ENCODE results near the gene IER2.
"Not testable (repeated sequence)": the region's sequence is repeated elsewhere in the genome, so short reads cannot be mapped to it uniquely, and the experiment has no call there.

Gene IER2

GRCh38 chr19:13186688-13187087 is 36.5 kb downstream of the IER2 start:
- DNase-seq (ENCODE audit: low read depth); H3K4me3 ChIP-seq (ENCODE audit: low read length): not testable (repeated sequence)

DNA sequence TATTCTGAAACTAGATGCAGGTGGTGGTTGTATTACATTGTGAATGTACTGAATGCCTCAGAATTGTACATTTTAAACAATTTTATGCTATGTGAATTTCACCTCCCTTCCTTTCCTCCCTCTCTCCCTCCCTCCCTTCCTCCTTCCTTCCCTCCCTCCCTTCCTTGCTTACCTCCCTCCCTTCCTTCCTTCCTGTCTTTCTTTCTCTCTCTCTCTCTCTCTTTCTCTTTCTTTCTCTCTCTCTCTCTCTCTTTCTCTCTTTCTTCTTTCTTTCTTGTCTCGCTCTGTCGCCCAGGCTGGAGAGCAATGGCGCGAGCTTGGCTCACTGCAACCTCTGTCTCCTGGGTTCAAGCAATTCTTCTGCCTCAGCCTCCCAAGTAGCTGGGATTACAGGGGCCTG is 37.2 kb downstream of the IER2 start:
- TF ChIP-seq CTCF (conservative IDR thresholded peaks at IDR 0.05; ENCODE audit: low read depth, low read length) = no peak

GRCh38 chr19:13189600-13189999 is 39.4 kb downstream of the IER2 start:
- TF ChIP-seq CTCF (conservative IDR thresholded peaks at IDR 0.05; ENCODE audit: low read depth, low read length) = no peak
- no peak for DNase-seq (ENCODE audit: low read depth)
- no peak overlapping the region for H3K4me3 ChIP-seq (ENCODE audit: low read length)

More for the DNA sequence above, 37.2 kb downstream of the IER2 start:
- no peak for DNase-seq (ENCODE audit: low read depth)
- H3K4me3 ChIP-seq (ENCODE audit: low read length) = no peak overlapping the region

- no peak for DNase-seq (ENCODE audit: low read depth)
- H3K4me3 ChIP-seq (ENCODE audit: low read length) = no peak overlapping the region
- TF ChIP-seq CTCF (conservative IDR thresholded peaks at IDR 0.05; ENCODE audit: low read depth, low read length) = no peak
Observed at GRCh38 chr19:13190781-13191540, 40.8 kb downstream of the IER2 start.

- TF ChIP-seq CTCF (conservative IDR thresholded peaks at IDR 0.05; ENCODE audit: low read depth, low read length) = peak; percentile 12
- no peak overlapping the region for H3K4me3 ChIP-seq (ENCODE audit: low read length)
- DNase-seq (ENCODE audit: low read depth) = no peak
Observed at GRCh38 chr19:13195678-13196077, 45.5 kb downstream of the IER2 start.

GRCh38 chr19:13198634-13199033 is 48.4 kb downstream of the IER2 start:
- no peak for TF ChIP-seq CTCF (conservative IDR thresholded peaks at IDR 0.05; ENCODE audit: low read depth, low read length)
- H3K4me3 ChIP-seq (ENCODE audit: low read length) = no peak overlapping the region

DNA sequence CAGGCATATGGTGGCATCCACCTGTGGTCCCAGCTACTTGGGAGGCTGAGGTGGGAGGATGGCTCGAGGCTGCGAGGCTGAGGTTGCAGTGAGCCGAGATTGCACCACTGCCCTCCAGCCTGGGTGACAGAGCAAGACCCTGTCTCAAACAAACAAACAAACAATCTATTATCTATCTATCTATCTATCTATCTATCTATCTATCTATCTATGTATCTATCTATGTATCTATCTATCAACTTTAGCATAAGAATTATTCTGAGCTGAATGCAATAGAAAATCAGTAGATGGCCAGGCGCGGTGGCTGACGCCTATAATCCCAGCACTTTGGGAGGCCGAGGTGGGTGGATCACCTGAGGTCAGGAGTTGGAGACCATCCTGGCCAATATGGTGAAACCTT is 51.9 kb downstream of the IER2 start:
- DNase-seq (ENCODE audit: low read depth); H3K4me3 ChIP-seq (ENCODE audit: low read length): not testable (repeated sequence)

More at GRCh38 chr19:13198634-13199033, 48.4 kb downstream of the IER2 start:
- no peak for DNase-seq (ENCODE audit: low read depth)

All from retinal pigment epithelial cell (primary cell).